ENCODE data around the gene P3H3.

- TF ChIP-seq, protein P1, sequence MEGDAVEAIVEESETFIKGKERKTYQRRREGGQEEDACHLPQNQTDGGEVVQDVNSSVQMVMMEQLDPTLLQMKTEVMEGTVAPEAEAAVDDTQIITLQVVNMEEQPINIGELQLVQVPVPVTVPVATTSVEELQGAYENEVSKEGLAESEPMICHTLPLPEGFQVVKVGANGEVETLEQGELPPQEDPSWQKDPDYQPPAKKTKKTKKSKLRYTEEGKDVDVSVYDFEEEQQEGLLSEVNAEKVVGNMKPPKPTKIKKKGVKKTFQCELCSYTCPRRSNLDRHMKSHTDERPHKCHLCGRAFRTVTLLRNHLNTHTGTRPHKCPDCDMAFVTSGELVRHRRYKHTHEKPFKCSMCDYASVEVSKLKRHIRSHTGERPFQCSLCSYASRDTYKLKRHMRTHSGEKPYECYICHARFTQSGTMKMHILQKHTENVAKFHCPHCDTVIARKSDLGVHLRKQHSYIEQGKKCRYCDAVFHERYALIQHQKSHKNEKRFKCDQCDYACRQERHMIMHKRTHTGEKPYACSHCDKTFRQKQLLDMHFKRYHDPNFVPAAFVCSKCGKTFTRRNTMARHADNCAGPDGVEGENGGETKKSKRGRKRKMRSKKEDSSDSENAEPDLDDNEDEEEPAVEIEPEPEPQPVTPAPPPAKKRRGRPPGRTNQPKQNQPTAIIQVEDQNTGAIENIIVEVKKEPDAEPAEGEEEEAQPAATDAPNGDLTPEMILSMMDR (IDR thresholded peaks at IDR 0.05): no peak
- TF ChIP-seq POLR2A (IDR thresholded peaks at IDR 0.05): no peak
Observed at GRCh38 chr12:6810758-6811157, 17.4 kb upstream of the P3H3 start.

Data from testis (tissue), 2 donors.